ENCODE results near the gene FAM174B. TPM values are rescaled to one million over a fixed set of nuclear protein-coding genes. Genes with fewer than 3 reads are reported as not detected.

FAM174B gene
- total RNA-seq, 1 donor from 2014 or later: 4.9 TPM

GRCh38 chr15:92616621-92617548 is 38.7 kb downstream of the FAM174B start:
- peaks cover 39% of the 10 kb centered on the region for H3K4me1 ChIP-seq
- DNase-seq (ENCODE audit: extremely low spot score in 2 of 2): no peak
- intact Hi-C loops (cut with DNase I): no loop called here
- H3K4me3 ChIP-seq: no peak overlapping the region
- peak overlapping the region; percentile 49 for H3K27ac ChIP-seq
- TF ChIP-seq POLR2A (IDR thresholded peaks at IDR 0.05): no peak
- TF ChIP-seq, protein P1, sequence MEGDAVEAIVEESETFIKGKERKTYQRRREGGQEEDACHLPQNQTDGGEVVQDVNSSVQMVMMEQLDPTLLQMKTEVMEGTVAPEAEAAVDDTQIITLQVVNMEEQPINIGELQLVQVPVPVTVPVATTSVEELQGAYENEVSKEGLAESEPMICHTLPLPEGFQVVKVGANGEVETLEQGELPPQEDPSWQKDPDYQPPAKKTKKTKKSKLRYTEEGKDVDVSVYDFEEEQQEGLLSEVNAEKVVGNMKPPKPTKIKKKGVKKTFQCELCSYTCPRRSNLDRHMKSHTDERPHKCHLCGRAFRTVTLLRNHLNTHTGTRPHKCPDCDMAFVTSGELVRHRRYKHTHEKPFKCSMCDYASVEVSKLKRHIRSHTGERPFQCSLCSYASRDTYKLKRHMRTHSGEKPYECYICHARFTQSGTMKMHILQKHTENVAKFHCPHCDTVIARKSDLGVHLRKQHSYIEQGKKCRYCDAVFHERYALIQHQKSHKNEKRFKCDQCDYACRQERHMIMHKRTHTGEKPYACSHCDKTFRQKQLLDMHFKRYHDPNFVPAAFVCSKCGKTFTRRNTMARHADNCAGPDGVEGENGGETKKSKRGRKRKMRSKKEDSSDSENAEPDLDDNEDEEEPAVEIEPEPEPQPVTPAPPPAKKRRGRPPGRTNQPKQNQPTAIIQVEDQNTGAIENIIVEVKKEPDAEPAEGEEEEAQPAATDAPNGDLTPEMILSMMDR (IDR thresholded peaks at IDR 0.05): no peak
- no peak for TF ChIP-seq POLR2AphosphoS5 (IDR thresholded peaks at IDR 0.05; ENCODE audit: insufficient read depth in 1 of 2, low read depth in 1 of 2)
- no peaks in the 10 kb centered on the region for H3K27me3 ChIP-seq
- no peaks in the 10 kb centered on the region for H3K36me3 ChIP-seq
- H3K9me3 ChIP-seq: no peaks in the 10 kb centered on the region

DNA sequence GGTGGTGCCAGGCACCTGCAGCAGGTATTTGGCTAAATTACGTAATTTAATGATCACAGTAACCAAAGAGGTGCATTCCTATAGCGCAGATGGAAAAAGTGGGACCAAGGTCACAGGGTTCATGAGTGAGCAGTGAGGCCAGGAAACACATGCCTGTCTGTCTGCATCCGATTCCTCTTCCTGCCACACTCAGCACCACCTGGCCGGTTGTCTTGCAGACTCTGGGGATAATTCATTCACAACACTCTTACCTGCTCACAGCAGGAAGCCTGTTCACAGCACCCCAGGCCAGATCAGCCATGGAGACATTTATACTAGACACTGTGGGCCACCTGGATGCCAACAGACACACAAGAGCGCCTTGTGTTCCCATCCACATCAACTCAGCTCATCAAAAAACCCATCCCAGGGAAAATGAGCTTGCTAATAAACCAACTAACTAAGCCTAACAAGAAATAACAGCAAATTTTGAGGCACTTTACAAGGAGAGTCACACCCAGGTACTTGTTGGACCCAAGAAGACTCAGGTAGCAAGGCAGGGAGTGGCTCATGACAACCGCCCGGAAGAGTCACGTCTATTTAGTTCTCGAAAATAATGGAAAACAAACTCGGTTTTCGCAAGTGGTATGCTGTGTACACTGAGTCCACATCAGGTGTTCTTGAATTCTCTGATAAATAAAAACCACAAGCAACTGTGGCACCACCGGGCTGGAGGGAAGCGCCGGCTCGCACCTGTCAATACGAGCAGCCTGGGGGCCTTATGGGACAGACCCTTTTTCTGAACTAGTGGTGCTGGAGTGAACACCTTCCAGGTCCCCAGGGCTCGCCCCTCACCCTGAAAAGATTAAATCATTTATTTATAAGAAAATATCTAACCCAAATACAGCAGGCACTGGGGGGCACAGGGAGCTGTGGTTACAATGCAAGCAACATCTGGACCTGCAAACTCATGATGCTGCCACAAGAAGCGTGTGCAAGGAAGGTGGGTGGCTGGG is 40.5 kb downstream of the FAM174B start:
- Histone ChIP-seq H3K4me1 (peaks cover 31% of the 10 kb centered on the region), H3K27me3 (no peaks in the 10 kb centered on the region), H3K27ac (no peak overlapping the region), H3K9me3 (no peaks in the 10 kb centered on the region), H3K36me3 (no peaks in the 10 kb centered on the region), H3K4me3 (no peak overlapping the region)
- intact Hi-C loops (cut with DNase I): no loop called here
- no peak for DNase-seq (ENCODE audit: extremely low spot score in 2 of 2)
- TF ChIP-seq POLR2AphosphoS5 (IDR thresholded peaks at IDR 0.05; ENCODE audit: insufficient read depth in 1 of 2, low read depth in 1 of 2): no peak
- TF ChIP-seq POLR2A (IDR thresholded peaks at IDR 0.05): no peak
- TF ChIP-seq, protein P1 (IDR thresholded peaks at IDR 0.05): no peak

- intact Hi-C loops (cut with DNase I): no loop called here
- Histone ChIP-seq H3K27ac (no peak overlapping the region), H3K4me3 (no peak overlapping the region), H3K27me3 (no peaks in the 10 kb centered on the region), H3K4me1 (peaks cover 23% of the 10 kb centered on the region), H3K9me3 (no peaks in the 10 kb centered on the region), H3K36me3 (no peaks in the 10 kb centered on the region)
- no peak for DNase-seq (ENCODE audit: extremely low spot score in 2 of 2)
- TF ChIP-seq POLR2AphosphoS5 (IDR thresholded peaks at IDR 0.05; ENCODE audit: insufficient read depth in 1 of 2, low read depth in 1 of 2): no peak
- TF ChIP-seq, protein P1 (IDR thresholded peaks at IDR 0.05): no peak
- TF ChIP-seq POLR2A (IDR thresholded peaks at IDR 0.05): no peak
These were observed 41.3 kb downstream of the FAM174B start for GRCh38 chr15:92614301-92614700.

- H3K27ac ChIP-seq: no peak overlapping the region
- intact Hi-C loops (cut with DNase I): loop anchor here (2.0 kb wide), 1 partner anchor 69 kb away; no protein-coding TSS in a partner anchor
These were observed 41.7 kb downstream of the FAM174B start for GRCh38 chr15:92613841-92614240.

More at GRCh38 chr15:92613841-92614240, 41.7 kb downstream of the FAM174B start:
- no peaks in the 10 kb centered on the region for H3K27me3 ChIP-seq
- H3K9me3 ChIP-seq: no peaks in the 10 kb centered on the region
- no peak for TF ChIP-seq POLR2AphosphoS5 (IDR thresholded peaks at IDR 0.05; ENCODE audit: insufficient read depth in 1 of 2, low read depth in 1 of 2)
- no peak for TF ChIP-seq POLR2A (IDR thresholded peaks at IDR 0.05)
- TF ChIP-seq, protein P1 (IDR thresholded peaks at IDR 0.05): no peak
- H3K4me1 ChIP-seq: peaks cover 18% of the 10 kb centered on the region
- H3K4me3 ChIP-seq: no peak overlapping the region
- no peaks in the 10 kb centered on the region for H3K36me3 ChIP-seq
- DNase-seq (ENCODE audit: extremely low spot score in 2 of 2): no peak
